DND-41 (cell line): ENCODE data around the gene GRIK4.
A peak's percentile ranks its signal among the peaks of the same experiment; 100 is the strongest.

Experiments
- ATAC-seq: fragments of 200-7000 bp; cut with Tn5 transposase; 3 replicates; pipeline ENCODE4 v1.9.1; 2021; ENCODE audit warnings: low read depth; ENCODE audit not compliant: insufficient read depth
- DNase-seq: peaks from one replicate; pipeline ENCODE4 v3.0.0-alpha.2; 2020
- H2AFZ ChIP-seq: 2 replicates; pipeline ENCODE4 v1.6.0; 2012; ENCODE audit warnings: low read depth, low read length
- H3K27ac ChIP-seq: 2 replicates; pipeline ENCODE4 v1.5.1; 2012; ENCODE audit warnings: low read length, inconsistent platforms
- H3K27me3 ChIP-seq: fragments of 200-600 bp; sonication (generic); 2 replicates; pipeline ENCODE4 v1.6.0; 2012; ENCODE audit warnings: low read length, mild to moderate bottlenecking, inconsistent platforms; ENCODE audit not compliant: insufficient read depth, poor library complexity
- H3K36me3 ChIP-seq: 2 replicates; pipeline ENCODE4 v1.5.1; 2012; ENCODE audit warnings: low read length, inconsistent platforms; ENCODE audit not compliant: insufficient read depth
- H3K4me1 ChIP-seq: 2 replicates; pipeline ENCODE4 v1.5.1; 2012; ENCODE audit warnings: mild to moderate bottlenecking, low read length; ENCODE audit not compliant: insufficient read depth
- H3K4me2 ChIP-seq: 2 replicates; pipeline ENCODE4 v1.6.0; 2012; ENCODE audit warnings: mild to moderate bottlenecking, moderate library complexity, low read length, inconsistent platforms; ENCODE audit not compliant: insufficient read depth
- H3K4me3 ChIP-seq, 2 experiments: fragments of 200-600 bp in 1 of 2; shearing (Covaris generic) in 1 of 2; 2 replicates each; pipeline ENCODE4 v1.5.1; 2012 to 2016; ENCODE audit warnings: inconsistent platforms in 2 of 2, low read length in 2 of 2, mild to moderate bottlenecking in 2 of 2, low read depth in 1 of 2, moderate library complexity in 1 of 2
- H3K79me2 ChIP-seq: 2 replicates; pipeline ENCODE4 v1.6.0; 2012; ENCODE audit warnings: low read length, inconsistent platforms; ENCODE audit not compliant: insufficient read depth
- H3K9ac ChIP-seq: 2 replicates; pipeline ENCODE4 v1.6.0; 2012; ENCODE audit warnings: low read depth, mild to moderate bottlenecking, inconsistent platforms, low read length, moderate library complexity
- H3K9me3 ChIP-seq: 2 replicates; pipeline ENCODE4 v1.5.1; 2012; ENCODE audit warnings: low read length, moderate library complexity, mild to moderate bottlenecking, inconsistent platforms; ENCODE audit not compliant: insufficient read depth, severe bottlenecking
- H4K20me1 ChIP-seq: 2 replicates; pipeline ENCODE4 v1.6.0; 2012; ENCODE audit warnings: low read length; ENCODE audit not compliant: insufficient read depth
- EZH2 ChIP-seq: IDR thresholded peaks from 3 replicates; pipeline ENCODE4 v1.6.1; 2012; ENCODE audit warnings: borderline replicate concordance, low read depth, mild to moderate bottlenecking, moderate library complexity, low read length, inconsistent platforms; ENCODE audit not compliant: severe bottlenecking
- TF ChIP-seq, protein P1 (sequence below): IDR thresholded peaks from 2 replicates; pipeline ENCODE4 v1.5.1; 2012; ENCODE audit warnings: borderline replicate concordance, low read length, moderate library complexity, mild to moderate bottlenecking; ENCODE audit not compliant: poor library complexity, severe bottlenecking; ENCODE audit errors: extremely low read depth

Gene GRIK4

DNA sequence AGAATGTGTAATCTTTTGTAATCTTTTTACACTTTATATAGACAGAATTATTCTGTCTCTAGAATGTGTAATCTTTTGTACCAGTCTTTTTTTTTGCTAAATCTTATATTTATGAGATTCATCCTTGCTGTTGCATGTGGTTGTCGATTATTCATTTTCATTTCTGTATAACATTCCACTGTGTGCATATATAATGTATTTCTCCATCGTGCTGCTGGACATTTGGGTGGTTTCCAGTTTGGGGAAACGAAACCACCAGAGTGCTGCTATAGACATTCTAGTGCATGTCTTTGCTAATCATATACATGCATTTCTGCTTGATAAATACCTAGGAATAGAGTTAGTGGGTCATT is 146.5 kb downstream of the GRIK4 start:
- Histone ChIP-seq H3K4me2 (no peak overlapping the region), H4K20me1 (0 out of 2 replicates have a peak, but pooled peaks cover 9% of the 10 kb centered on the region), H3K27ac (no peak overlapping the region), H3K4me3 (no peak overlapping the region), H3K36me3 (no peaks in the 10 kb centered on the region), H3K4me1 (no peaks in the 10 kb centered on the region), H3K9me3 (no peaks in the 10 kb centered on the region), H2AFZ (no peak overlapping the region), H3K9ac (no peak overlapping the region), H3K79me2 (no peaks in the 10 kb centered on the region), H3K27me3 (peaks cover under 1% of the 10 kb centered on the region)
- ATAC-seq (no peak), DNase-seq (no peak)
- TF ChIP-seq, protein P1, sequence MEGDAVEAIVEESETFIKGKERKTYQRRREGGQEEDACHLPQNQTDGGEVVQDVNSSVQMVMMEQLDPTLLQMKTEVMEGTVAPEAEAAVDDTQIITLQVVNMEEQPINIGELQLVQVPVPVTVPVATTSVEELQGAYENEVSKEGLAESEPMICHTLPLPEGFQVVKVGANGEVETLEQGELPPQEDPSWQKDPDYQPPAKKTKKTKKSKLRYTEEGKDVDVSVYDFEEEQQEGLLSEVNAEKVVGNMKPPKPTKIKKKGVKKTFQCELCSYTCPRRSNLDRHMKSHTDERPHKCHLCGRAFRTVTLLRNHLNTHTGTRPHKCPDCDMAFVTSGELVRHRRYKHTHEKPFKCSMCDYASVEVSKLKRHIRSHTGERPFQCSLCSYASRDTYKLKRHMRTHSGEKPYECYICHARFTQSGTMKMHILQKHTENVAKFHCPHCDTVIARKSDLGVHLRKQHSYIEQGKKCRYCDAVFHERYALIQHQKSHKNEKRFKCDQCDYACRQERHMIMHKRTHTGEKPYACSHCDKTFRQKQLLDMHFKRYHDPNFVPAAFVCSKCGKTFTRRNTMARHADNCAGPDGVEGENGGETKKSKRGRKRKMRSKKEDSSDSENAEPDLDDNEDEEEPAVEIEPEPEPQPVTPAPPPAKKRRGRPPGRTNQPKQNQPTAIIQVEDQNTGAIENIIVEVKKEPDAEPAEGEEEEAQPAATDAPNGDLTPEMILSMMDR: no peak
- TF ChIP-seq EZH2: no peak

DNA sequence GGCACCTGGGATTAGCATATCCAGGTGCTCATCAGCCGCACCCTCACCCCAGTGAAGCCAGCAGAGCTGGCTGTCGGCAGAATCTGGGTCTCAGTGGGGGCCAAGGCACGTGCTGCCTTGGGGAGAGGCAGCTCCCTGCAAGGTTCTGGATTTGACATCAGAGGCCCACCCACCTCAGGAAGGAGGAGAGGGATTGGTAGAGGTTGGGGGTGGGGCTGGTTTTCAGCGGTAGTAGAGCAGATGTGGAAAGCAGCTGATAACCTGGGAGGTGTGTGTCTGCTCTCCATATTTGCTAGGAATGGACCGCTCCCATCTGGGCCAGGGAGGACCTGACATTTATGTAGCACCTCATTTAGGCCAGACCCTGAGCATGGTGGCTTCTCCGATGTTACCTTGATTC is 147.5 kb downstream of the GRIK4 start:
- 0 out of 2 replicates have a peak, but pooled peaks cover 9% of the 10 kb centered on the region for H4K20me1 ChIP-seq
- no peak for DNase-seq
- no peak overlapping the region for H3K4me3 ChIP-seq
- H2AFZ ChIP-seq: no peak overlapping the region
- H3K9me3 ChIP-seq: no peaks in the 10 kb centered on the region
- H3K27ac ChIP-seq: no peak overlapping the region
- TF ChIP-seq EZH2: no peak
- TF ChIP-seq, protein P1: no peak
- no peaks in the 10 kb centered on the region for H3K36me3 ChIP-seq
- H3K27me3 ChIP-seq: peaks cover 9% of the 10 kb centered on the region
- ATAC-seq: no peak
- no peaks in the 10 kb centered on the region for H3K79me2 ChIP-seq
- no peak overlapping the region for H3K4me2 ChIP-seq
- no peak overlapping the region for H3K9ac ChIP-seq
- no peaks in the 10 kb centered on the region for H3K4me1 ChIP-seq

DNA sequence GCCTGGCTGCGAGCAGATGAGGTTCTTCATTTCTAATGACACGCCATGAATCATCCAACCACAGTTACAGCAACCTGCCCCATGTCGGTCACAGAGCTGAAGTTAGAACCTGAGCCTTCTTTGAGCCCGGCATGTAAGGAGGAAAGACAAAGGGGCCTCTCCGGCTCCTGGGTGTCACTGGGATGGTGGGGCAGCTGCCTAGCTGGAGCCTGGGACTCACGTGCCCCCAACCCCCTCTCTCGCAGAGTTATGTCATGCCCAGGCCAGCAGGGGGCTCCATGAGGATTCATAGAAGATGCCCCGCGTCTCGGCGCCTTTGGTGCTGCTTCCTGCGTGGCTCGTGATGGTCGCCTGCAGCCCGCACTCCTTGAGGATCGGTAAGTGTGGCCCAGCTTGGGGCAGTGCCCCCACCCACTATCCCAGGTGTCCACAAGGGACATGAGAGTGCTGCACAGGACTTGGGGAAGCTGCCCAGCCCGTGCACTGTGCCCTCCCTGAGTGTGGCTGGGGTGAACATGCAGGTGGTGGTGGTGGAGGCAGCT is 148.5 kb downstream of the GRIK4 start:
- no peaks in the 10 kb centered on the region for H3K4me1 ChIP-seq
- H3K79me2 ChIP-seq: no peaks in the 10 kb centered on the region
- 0 out of 2 replicates have a peak, but pooled peaks cover 9% of the 10 kb centered on the region for H4K20me1 ChIP-seq
- no peaks in the 10 kb centered on the region for H3K36me3 ChIP-seq
- DNase-seq (peak; percentile 36), ATAC-seq (peak; percentile 47; the same call in 2 of the 3 replicates)
- H3K27ac ChIP-seq: no peak overlapping the region
- no peak overlapping the region for H3K4me2 ChIP-seq
- H3K27me3 ChIP-seq: peaks cover 11% of the 10 kb centered on the region
- TF ChIP-seq, protein P1: peak; percentile 54
- TF ChIP-seq EZH2: no peak
- no peak overlapping the region for H3K4me3 ChIP-seq
- no peaks in the 10 kb centered on the region for H3K9me3 ChIP-seq
- H3K9ac ChIP-seq: no peak overlapping the region
- H2AFZ ChIP-seq: no peak overlapping the region
